Natural killer cell (primary cell): ENCODE data around the gene NTSR2. TPM values are rescaled to one million over a fixed set of nuclear protein-coding genes. Genes with fewer than 3 reads are reported as not detected.

Experiments used
- ATAC-seq, 3 donors: fragments of 150-1000 bp in 2 of 3; fragments of 200-7000 bp in 1 of 3; cut with Tn5 transposase; 1 replicate in 1 of 3; 2 replicates in 2 of 3; pipeline ENCODE4 v1.10.0; 2021; ENCODE audit warnings: mild to moderate bottlenecking in 2 of 3, moderate library complexity in 2 of 3
- DNase-seq, 2 donors: peaks; one replicate each; pipeline versions ENCODE4 v3.0.0 to v3.0.0-alpha.2; 2013 to 2021; ENCODE audit warnings: mixed read lengths in 1 of 2
- H3K27ac ChIP-seq: one replicate; pipeline ENCODE4 v1.5.1; 2013; ENCODE audit warnings: mild to moderate bottlenecking, low read length
- H3K27me3 ChIP-seq: one replicate; pipeline ENCODE4 v1.6.1; 2013; ENCODE audit warnings: low read length; ENCODE audit not compliant: control insufficient read depth, insufficient read depth
- H3K36me3 ChIP-seq: one replicate; pipeline ENCODE4 v1.6.1; 2013; ENCODE audit warnings: low read length; ENCODE audit not compliant: control insufficient read depth, insufficient read depth
- H3K4me1 ChIP-seq: one replicate; pipeline ENCODE4 v1.6.1; 2013; ENCODE audit warnings: low read length; ENCODE audit not compliant: control insufficient read depth, insufficient read depth
- H3K4me3 ChIP-seq: one replicate; pipeline ENCODE4 v1.5.1; 2013; ENCODE audit warnings: low read length
- H3K9me3 ChIP-seq: one replicate; pipeline ENCODE4 v1.6.1; 2013; ENCODE audit warnings: low read length; ENCODE audit not compliant: control insufficient read depth, insufficient read depth
- H3K27ac Mint-ChIP-seq, 2 donors: one replicate each; pipeline ENCODE4 v1.8.0; 2022; ENCODE audit warnings: mild to moderate bottlenecking in 2 of 2, mixed read lengths in 2 of 2, moderate library complexity in 1 of 2
- H3K27me3 Mint-ChIP-seq, 2 donors: one replicate each; pipeline ENCODE4 v1.8.0; 2022; ENCODE audit warnings: low read depth in 2 of 2, mixed read lengths in 2 of 2
- H3K36me3 Mint-ChIP-seq: one replicate; pipeline ENCODE4 v1.8.0; 2022; ENCODE audit warnings: mixed read lengths
- H3K4me1 Mint-ChIP-seq, 2 donors: one replicate each; pipeline ENCODE4 v1.8.0; 2022; ENCODE audit warnings: mixed read lengths in 2 of 2
- H3K4me3 Mint-ChIP-seq: one replicate; pipeline ENCODE4 v1.8.0; 2022; ENCODE audit warnings: mild to moderate bottlenecking, moderate library complexity, mixed read lengths
- H3K9me3 Mint-ChIP-seq, 2 donors: one replicate each; pipeline ENCODE4 v1.8.0; 2022; ENCODE audit warnings: mixed read lengths in 2 of 2
- CTCF ChIP-seq: fragments of 200-600 bp; IDR thresholded peaks from one replicate; pipeline ENCODE4 v1.8.0; 2022; ENCODE audit warnings: antibody characterized with exemption
- WGBS: methylation state at CpG from one replicate; pipeline ENCODE4 v1.1.7; 2013; ENCODE audit warnings: missing lambda C conversion rate; ENCODE audit not compliant: insufficient coverage; 5-methylcytosine and 5-hydroxymethylcytosine counted together
- intact Hi-C: fragments of 100-400 bp; cut with micrococcal nuclease; formaldehyde crosslinking; loops from one replicate; pipeline ENCODE4 v1.14.2; 2022
- total RNA-seq, 4 donors: library from RNA; stranded (reverse); fragments of 120-200 nt in 1 of 4; gene quantifications; one replicate each; pipeline versions ENCODE4 v1.2.3 to v1.2.4, GENCODE V29; 2013 to 2022

NTSR2 gene
- total RNA-seq, 3 donors from 2014 or later (not counting 1 experiment from before 2014, with no cell fraction given), result not detected

- H3K27ac Mint-ChIP-seq, result no peak overlapping the region
- H3K9me3 Mint-ChIP-seq, result no peaks in the 10 kb centered on the region
- no peak for DNase-seq
- no peaks in the 10 kb centered on the region for H3K4me1 Mint-ChIP-seq
- H3K4me3 Mint-ChIP-seq, result no peak overlapping the region
- TF ChIP-seq CTCF, result no peak
- intact Hi-C loops, result no loop called here
- Histone ChIP-seq H3K27me3 (no peaks in the 10 kb centered on the region), H3K27ac (no peak overlapping the region), H3K4me1 (no peaks in the 10 kb centered on the region), H3K4me3 (no peak overlapping the region), H3K9me3 (no peaks in the 10 kb centered on the region), H3K36me3 (no peaks in the 10 kb centered on the region)
- no peaks in the 10 kb centered on the region for H3K36me3 Mint-ChIP-seq
- ATAC-seq, result no peak
- H3K27me3 Mint-ChIP-seq, result peaks cover 0 to 11% of the 10 kb centered on the region in 2 donors
- 95% methylated on average over 38 of the region's 38 CpGs for WGBS
These were observed 59.3 kb downstream of the NTSR2 start for GRCh38 chr2:11610624-11611242.

Other genes with a start within 250 kb of the NTSR2 start
- gene E2F6, start 204.0 kb downstream of the NTSR2 start, total RNA-seq, result 1 to 10 TPM; 4.6 to 9.6 (median 8.3) TPM
- gene GREB1, start 136.2 kb downstream of the NTSR2 start, total RNA-seq, result 1 to 10 TPM in 2 of 3 donors, under 1 TPM in 1; 0.85 to 2.5 (median 2.4) TPM
- gene LPIN1, start 76.4 kb upstream of the NTSR2 start, total RNA-seq, result 100 to 1,000 TPM in 2 of 3 donors, 10 to 100 TPM in 1; 95.0 to 122 (median 118) TPM